Mesendoderm (in vitro differentiated cells): ENCODE data around the gene TYW3.

Source experiments
- DNase-seq: peaks from one replicate; pipeline ENCODE4 v3.0.0; 2013
- H2AK5ac ChIP-seq: 2 replicates; pipeline ENCODE4 v1.6.1; 2013; ENCODE audit warnings: low read length, inconsistent platforms
- H2BK120ac ChIP-seq: 2 replicates; pipeline ENCODE4 v1.6.1; 2013; ENCODE audit warnings: low read depth, mild to moderate bottlenecking, low read length, moderate library complexity, mixed read lengths
- H2BK15ac ChIP-seq: replicated peaks from 2 replicates; pipeline ENCODE4 v1.6.1; 2013; ENCODE audit warnings: low read depth, mild to moderate bottlenecking, moderate library complexity
- H2BK5ac ChIP-seq: 2 replicates; pipeline ENCODE4 v1.6.1; 2013; ENCODE audit warnings: low read length, inconsistent platforms
- H3K18ac ChIP-seq: 2 replicates; pipeline ENCODE4 v1.6.1; 2013; ENCODE audit warnings: mild to moderate bottlenecking, low read length, mixed read lengths
- H3K23ac ChIP-seq: one replicate; pipeline ENCODE4 v1.6.1; 2013; ENCODE audit warnings: low read length
- H3K27ac ChIP-seq: 2 replicates; pipeline ENCODE4 v1.5.1; 2013; ENCODE audit warnings: low read depth, mild to moderate bottlenecking, inconsistent platforms, low read length, moderate library complexity
- H3K27me3 ChIP-seq: 2 replicates; pipeline ENCODE4 v1.6.1; 2013; ENCODE audit warnings: low read length, control low read depth, mild to moderate bottlenecking, inconsistent platforms; ENCODE audit not compliant: insufficient read depth, poor library complexity
- H3K36me3 ChIP-seq: 2 replicates; pipeline ENCODE4 v1.6.1; 2013; ENCODE audit warnings: low read length, inconsistent platforms; ENCODE audit not compliant: control insufficient read depth, insufficient read depth
- H3K4ac ChIP-seq: one replicate; pipeline ENCODE4 v1.6.1; 2013; ENCODE audit warnings: low read depth, mild to moderate bottlenecking, low read length, moderate library complexity
- H3K4me1 ChIP-seq: 2 replicates; pipeline ENCODE4 v1.6.1; 2013; ENCODE audit warnings: low read depth, low read length, inconsistent platforms; ENCODE audit not compliant: control insufficient read depth
- H3K4me2 ChIP-seq: 2 replicates; pipeline ENCODE4 v1.6.1; 2013; ENCODE audit warnings: low read length
- H3K4me3 ChIP-seq: 2 replicates; pipeline ENCODE4 v1.5.1; 2013; ENCODE audit warnings: mild to moderate bottlenecking, low read length
- H3K56ac ChIP-seq: one replicate; pipeline ENCODE4 v1.6.1; 2013; ENCODE audit warnings: low read length
- H3K79me1 ChIP-seq: 2 replicates; pipeline ENCODE4 v1.6.1; 2013; ENCODE audit warnings: low read length, inconsistent platforms
- H3K79me2 ChIP-seq: 2 replicates; pipeline ENCODE4 v1.6.1; 2013; ENCODE audit warnings: mild to moderate bottlenecking, low read length; ENCODE audit not compliant: control insufficient read depth, insufficient read depth
- H3K9ac ChIP-seq: 2 replicates; pipeline ENCODE4 v1.6.1; 2013; ENCODE audit warnings: low read length, inconsistent platforms
- H4K5ac ChIP-seq: one replicate; pipeline ENCODE4 v1.6.1; 2013; ENCODE audit warnings: low read length
- H4K8ac ChIP-seq: one replicate; pipeline ENCODE4 v1.6.1; 2013; ENCODE audit warnings: low read depth, mild to moderate bottlenecking, control low read depth, low read length, moderate library complexity
- WGBS: extraction: QIAGEN DNeasy Blood & Tissue Kit; methylation state at CpG from one replicate; pipeline ENCODE4 v1.1.7; 2013; ENCODE audit warnings: low lambda C conversion rate, missing lambda C conversion rate; ENCODE audit not compliant: insufficient coverage; ENCODE audit errors: extremely low coverage; 5-methylcytosine and 5-hydroxymethylcytosine counted together

The TYW3 gene

DNA sequence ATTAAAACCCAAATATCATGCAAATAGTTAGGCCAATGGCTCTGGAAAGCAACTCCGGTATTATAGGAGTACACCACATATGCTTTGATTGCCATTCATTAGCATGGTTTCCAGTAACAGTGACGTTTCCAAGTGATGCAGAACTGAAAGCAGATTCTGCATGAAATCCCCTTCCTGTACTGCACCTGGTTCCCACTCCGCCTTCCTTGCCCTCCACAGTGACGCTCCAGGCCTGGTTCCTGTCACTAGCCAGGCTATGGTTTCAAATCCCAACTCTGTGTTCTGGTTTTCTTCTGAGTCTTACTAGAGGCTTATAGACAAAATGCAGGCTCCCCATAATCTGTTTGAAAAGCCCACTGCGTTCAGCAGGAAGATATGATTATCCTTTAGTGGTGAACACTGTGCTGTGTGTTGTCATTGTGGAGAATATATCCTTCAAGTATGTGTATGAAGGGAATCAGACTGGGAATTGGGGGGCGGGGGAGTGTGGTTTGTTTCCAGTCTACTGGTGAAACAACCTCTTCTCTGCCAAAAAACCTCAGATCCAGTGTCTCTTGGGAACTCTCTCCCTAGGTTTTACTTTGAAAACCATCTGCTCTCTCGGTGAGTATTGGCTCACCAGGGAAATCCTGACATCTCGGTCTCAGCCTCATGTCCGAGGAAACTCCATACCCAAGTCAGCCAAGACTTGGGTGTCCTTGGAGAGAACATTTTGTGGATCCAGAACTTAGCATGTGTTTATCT lies 78.7 kb downstream of the TYW3 start:
- Histone ChIP-seq H3K18ac (no peak overlapping the region), H3K4me1 (no peaks in the 10 kb centered on the region), H2BK5ac (no peak overlapping the region), H3K27me3 (no peaks in the 10 kb centered on the region), H3K56ac (no peak overlapping the region), H3K4me3 (no peak overlapping the region), H3K79me1 (no peaks in the 10 kb centered on the region), H3K79me2 (no peaks in the 10 kb centered on the region), H3K9ac (no peak overlapping the region), H2AK5ac (no peak overlapping the region), H2BK120ac (no peak overlapping the region), H3K4me2 (no peak overlapping the region), H3K36me3 (no peaks in the 10 kb centered on the region), H2BK15ac (no peak overlapping the region), H3K27ac (no peak overlapping the region), H3K4ac (no peak overlapping the region), H3K23ac (no peak overlapping the region), H4K8ac (no peak overlapping the region), H4K5ac (no peak overlapping the region)
- WGBS, result no CpG with 5 or more reads among the region's 9 CpGs
- no peak for DNase-seq

GRCh38 chr1:74812180-74812541 lies 79.2 kb downstream of the TYW3 start:
- H2AK5ac ChIP-seq, result no peak overlapping the region
- no peaks in the 10 kb centered on the region for H3K79me2 ChIP-seq

More at GRCh38 chr1:74812180-74812541, 79.2 kb downstream of the TYW3 start:
- H3K27ac ChIP-seq, result no peak overlapping the region
- no peaks in the 10 kb centered on the region for H3K27me3 ChIP-seq
- H3K23ac ChIP-seq, result no peak overlapping the region
- WGBS, result no CpG with 5 or more reads among the region's 1 CpG
- H3K4me3 ChIP-seq, result no peak overlapping the region
- no peaks in the 10 kb centered on the region for H3K36me3 ChIP-seq
- H2BK5ac ChIP-seq, result no peak overlapping the region
- no peak overlapping the region for H3K18ac ChIP-seq
- no peak overlapping the region for H4K5ac ChIP-seq
- no peak overlapping the region for H3K9ac ChIP-seq
- H4K8ac ChIP-seq, result no peak overlapping the region
- H2BK120ac ChIP-seq, result no peak overlapping the region
- no peak for DNase-seq
- no peak overlapping the region for H3K4me2 ChIP-seq
- H3K4ac ChIP-seq, result no peak overlapping the region
- H3K79me1 ChIP-seq, result no peaks in the 10 kb centered on the region
- H2BK15ac ChIP-seq, result no peak overlapping the region
- no peak overlapping the region for H3K56ac ChIP-seq
- no peaks in the 10 kb centered on the region for H3K4me1 ChIP-seq
